SW480 (cell line): Measurements from ENCODE around the gene MYMK.

Experiments used
- DNase-seq: peaks from one replicate; pipeline ENCODE4 v3.0.0-alpha.2; 2016; ENCODE audit warnings: low spot score

Gene MYMK

DNA sequence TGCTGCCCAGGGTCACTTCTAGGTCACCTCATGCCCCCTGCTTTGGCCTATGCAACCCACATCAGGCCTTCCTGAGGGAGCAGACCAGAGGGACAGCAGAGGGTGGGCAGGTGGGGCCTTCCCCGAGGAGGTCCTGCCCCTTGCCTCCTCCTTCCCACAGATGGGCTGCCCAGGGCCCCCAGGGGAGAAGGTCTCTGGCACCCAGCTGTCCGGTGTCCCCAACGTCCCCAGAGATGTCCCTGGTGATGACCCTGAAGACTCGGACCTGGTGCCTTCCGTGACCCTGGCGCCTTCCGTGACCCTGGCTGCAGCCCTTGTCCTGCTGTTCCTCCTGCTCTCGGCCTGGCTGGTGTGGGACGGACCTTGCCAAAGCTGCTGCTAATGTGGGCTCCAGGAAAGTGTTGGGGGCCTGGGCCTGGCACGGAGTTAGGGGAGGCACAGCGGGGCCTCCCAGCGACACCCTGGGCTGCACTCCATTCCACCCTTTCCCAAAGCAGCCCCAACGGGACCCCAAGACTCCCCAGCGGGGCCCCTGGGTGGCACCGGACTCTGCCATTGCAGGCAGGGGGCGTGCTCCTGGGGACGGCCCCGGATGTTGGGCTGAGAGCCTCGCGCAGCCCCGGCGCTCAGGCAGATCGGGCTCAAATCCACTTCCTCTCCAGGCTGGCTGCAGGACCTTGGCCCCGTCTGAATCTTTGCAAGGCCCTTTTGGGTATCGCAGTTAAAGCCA is 39.1 kb downstream of the MYMK start:
- DNase-seq: no peak

DNA sequence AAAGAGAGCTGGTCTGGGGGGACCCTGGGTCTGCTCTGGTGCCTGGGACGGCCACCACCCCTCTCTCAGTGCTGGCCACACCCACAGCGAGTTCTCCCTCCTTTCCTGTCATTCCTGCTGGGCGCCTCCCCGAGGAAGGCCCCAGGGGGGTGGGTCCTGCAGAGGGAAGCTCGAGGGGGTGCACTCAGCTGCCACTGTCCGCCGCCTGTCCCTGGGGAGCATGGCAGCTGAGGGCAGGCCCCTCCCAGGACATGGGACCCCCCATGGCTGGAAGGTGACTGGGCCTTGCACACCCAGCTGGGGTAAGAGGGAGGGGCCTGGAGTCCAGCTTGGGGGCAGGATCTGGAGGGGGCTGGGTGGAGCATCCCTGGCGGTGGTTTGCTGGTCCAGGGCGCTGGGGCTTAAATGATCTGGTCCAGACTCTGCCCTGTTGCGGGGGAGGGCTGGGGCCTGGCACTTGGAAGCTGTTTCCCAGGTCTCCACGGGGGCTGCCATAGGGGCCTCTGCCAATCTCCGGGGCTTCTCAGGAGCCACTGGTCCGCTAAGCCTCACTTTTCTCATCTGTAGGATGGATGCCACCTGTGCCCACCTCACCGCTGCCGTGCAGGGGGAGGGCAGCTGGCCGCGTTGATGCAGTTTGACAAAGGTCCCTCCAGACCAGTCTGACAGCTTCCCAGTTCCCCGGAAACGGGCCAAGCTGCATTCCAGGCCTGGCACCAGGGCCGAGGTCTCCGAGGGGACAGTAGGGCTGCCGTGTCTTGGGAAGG is 39.9 kb downstream of the MYMK start:
- no peak for DNase-seq

DNA sequence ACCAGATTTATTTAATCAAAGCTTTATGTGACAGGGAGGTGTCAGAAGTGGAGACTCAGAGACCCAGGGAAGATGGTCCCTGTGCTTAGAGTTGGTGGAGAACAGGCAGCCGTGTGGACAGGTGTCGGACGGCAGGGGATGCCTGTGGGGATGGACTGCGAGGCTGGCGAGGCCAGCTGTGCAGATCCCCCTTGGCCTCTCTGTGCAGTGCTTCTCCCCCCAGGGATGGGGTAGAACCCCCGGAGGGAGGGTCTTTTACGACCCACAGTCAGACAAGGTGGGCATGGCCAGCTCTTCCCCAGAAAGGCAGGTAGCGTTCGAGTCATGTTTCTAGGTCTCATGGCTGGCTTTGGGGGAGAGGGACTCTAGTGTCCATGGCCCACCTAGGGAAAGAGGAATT is 41.1 kb downstream of the MYMK start:
- DNase-seq: no peak

DNA sequence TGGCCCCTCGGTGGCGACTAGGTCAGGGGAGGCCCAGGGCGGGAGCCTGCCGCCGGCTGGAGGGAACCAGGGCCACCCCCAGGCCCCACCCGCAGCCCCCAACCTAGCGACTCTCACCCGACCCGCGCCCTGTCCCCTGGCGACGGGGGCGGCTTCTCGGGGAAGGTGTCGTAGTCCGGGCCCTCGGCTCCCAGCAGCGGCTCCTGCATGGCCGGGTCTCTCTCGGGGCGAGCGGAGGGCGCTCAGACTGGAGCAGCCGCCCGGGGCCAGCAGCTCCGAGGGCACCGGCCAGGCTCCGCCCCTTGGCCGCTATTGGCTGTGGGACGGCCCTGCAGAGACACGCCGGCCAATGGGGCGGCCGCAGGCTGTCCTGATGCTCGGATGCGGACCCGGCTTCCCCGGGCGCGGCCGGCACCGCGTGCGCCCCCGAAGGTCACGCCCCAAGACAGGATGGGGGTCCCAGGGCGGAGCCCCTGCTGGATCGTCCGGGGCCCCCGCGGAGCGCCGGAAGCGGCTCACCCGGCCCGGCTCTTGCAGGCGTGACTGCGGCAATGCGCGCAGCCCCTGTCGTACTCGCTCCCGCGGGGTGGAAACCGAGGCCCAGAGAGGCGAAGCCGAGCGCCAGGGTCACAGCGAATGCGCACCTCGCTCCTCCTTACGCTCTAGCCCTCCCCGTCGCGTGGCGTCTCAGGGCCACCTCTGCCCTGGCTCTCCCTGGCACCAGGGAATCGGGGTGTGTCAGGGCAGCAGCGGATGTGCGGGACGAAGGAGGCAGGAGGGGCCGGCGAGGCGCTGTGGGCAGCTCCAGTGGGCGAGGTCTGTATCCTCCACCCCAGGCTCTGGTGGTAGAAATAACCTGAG is 45.7 kb downstream of the MYMK start, which contains the start of gene SLC2A6:
Gene SLC2A6, minus strand, starts transcription at position 249 of the 861 bp plus-strand sequence. Its CDS starts 40 bp downstream, at position 209.
- DNase-seq: peak; percentile 82

DNA sequence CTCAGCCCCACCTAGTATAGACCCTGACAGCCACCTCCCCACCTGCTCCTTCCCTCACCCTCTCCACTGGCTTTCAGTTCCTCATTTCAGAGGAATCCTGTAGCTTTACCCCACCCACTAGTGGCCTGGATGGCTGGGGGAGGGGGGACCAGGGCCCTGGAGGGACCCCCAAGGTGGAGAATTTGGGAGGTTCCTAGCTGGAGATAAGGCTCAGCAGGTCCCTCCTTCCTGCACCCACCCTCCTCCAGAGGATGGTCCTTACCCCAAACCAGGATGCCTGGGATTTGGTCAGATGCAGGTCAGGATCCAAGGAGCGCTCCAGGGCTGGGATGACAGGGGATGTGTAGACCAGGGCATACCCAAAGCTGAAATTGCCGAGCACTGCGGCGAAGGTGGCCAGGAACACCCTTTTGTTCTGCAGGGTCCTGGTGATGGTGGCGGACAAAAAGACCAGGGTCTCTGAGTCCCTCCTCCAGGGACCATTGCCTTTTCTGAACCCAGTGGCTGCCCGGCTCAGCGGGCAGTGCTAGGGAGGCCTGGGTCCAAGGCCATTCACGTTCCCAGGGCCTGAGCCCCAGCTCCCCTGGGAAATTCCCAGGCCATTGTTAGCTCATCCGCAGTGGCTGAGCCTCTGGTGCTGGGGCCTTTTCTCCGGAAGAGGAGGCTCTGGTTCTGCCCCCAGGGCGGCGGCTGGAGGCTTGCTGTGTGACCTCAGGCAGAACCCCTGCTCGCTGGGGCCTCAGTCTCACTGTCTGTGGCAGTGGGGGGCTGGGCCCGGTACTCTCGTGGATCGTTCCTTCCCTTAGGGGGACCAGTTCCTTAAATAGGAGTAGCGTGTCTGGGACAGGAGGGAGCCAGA is 46.5 kb downstream of the MYMK start:
- peak; percentile 24 for DNase-seq

DNA sequence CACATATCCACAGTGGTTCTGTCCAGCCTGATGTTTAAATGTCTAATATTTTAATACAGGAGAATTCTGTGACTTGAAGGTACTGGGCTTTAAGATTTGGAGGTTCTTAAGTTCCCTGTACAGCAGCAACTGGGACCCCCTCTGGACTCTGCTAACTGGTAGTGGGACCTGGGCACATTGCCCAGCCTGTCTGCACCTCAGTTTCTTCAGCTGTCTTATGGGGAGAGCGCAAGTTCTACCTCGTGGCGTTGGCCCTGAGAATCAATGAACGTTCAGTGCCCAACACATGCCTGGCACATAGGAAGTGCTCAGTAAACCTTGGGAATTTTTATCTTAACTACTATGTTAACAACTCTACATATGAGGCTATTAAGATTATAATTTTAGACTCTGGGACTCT is 47.3 kb downstream of the MYMK start:
- DNase-seq: no peak

DNA sequence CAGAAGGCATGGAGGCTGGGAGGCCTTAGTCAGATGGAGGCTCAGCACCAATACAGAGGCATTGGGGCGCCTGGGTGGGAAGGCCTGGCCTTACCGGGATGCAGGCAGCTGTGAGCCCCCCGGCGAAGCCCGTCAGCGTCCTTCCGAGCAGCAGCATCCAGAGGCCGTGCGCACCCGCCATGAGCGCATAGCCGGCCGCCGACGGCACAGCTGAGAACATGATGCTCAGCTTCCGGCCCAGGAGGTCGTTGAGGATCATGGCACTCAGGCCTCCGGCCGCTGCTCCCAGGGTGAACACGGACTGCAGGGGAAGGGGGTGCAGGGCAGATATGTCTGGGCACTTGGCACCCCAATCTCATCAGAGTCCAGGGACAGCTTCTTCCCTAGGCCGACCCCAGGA is 47.8 kb downstream of the MYMK start:
- DNase-seq: no peak

DNA sequence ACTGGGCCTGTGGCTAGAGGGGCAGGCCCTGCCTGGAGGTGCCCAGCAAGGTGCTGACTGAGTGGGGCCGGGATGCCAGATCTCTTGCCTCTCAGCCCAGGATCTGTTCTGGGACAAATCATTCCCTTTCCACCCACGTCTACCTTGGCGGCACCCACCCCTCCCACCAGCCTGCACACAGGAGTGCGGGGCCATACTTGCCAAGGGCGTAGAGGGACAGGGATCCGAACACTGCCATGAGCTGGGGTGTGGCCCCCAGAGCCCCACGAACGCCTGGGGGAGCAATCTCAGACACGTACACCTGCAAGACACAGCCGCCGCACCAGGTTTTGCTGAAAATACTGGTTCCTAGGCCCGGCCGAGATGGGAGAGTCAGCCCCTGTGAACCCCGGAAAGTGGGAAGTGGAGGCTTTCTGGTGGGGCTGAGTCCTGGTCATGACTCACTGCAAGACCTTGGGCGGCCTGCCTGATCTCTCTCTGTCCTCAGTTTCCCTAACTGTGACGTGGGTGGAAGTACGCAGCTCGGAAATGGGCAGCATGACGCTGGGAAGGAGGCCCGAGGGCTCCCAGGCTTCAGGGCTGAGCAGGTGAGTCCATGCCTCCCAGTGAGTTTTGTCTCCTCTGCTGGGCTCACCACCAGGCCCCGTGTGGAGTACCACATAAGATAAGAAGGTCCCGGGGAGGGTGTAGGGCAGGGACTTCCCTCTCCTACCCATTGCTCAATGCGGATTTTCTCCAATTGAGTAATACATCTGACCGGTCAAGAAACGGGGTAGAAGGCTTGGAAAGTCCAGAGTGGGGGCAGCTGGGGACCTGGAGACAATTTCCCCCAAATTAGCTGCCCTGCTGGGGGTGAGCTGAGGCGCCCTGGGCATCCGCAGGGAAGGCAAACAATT is 48.5 kb downstream of the MYMK start:
- DNase-seq: no peak

DNA sequence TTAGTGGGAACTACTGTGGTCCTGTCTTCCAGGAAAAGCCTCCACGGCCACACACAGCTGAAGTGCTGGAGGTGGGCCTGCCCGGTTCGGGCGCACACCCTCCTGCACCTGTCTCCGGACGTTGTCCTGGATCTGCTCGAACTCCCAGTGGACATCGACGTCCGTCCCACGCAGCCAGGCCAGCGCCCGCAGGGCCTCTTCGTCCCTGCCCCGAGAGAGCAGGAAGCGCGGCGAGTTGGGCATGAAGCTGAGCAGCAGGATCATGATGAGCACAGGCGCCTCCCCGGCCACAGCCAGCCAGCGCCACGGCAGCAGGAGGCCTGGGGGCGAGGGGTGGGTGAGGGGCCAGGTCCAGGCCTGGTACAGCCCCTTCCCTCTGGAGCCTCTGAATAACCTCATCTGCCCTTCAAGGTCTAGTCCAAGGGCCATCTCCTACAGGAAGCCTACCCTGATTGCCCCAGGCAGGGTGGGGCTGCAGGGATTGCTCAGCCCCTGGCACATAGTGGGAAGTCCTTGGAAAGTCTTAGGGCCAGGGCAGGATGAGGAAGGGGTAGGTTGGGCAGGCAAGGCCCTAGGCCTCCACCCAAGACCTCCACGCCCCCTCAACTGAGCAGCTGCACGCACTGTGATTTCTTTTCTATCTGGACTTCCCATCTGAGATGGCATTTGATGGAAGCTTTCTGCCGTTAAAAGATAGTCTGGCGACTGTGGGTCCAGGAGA is 49.3 kb downstream of the MYMK start:
- DNase-seq: no peak

DNA sequence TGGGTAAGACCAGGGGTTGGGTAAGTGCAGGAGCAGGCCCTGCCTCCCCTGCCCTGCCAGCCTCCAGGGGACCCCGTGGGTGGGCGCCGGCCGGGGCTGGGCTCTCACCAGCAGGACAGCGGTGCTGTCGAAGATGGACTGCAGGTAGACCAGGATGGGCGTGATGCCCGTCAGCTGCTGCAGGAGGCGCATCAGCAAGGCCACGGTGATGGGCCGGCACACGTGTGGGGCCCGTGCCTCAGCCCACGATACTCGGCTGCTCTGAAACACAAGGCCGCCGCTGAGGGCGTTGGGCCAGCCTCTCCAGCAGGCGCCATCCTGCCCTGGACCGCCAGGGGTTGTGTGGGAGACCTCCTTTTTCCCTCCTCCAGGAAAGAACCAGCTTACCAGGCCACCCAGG is 49.9 kb downstream of the MYMK start:
- DNase-seq: no peak

DNA sequence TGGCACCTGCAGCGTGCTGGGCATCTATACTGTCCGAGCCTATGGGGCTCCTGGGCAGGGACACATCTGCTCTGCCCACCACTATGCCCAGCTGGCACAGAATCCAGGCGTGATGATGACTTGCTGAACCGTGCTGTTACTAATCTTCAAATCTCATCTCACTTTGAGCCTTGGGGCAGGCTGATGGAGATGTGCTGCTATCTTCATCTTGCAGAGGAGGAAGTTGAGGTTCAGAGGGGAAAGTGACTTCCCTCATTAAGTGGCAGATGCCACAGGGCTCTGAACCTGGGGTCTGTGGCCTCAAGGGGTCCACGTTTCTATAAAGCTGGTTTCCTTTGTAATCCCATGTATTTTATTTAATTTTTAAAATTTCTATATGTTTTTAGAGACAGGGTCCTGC is 50.5 kb downstream of the MYMK start:
- no peak for DNase-seq

DNA sequence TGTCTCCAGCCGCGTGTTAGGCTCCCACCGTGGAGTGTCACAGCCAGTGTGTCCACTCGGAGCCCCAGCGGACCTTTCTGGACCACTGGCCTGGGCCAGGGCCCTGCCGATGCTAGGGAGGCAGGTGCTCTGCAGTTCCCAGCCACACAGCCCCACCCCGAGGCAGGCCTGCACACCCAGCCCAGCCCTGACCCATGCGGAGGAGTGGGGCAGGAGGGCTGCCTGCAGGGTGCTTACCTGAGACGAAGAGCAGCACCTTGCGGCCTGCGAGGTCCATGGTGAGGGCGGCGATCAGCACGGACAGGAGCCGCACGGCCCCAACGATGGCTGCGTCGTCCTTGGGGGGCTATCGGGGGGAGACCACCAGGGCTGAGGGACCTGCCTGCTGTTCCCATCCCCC is 51.0 kb downstream of the MYMK start:
- DNase-seq: no peak

DNA sequence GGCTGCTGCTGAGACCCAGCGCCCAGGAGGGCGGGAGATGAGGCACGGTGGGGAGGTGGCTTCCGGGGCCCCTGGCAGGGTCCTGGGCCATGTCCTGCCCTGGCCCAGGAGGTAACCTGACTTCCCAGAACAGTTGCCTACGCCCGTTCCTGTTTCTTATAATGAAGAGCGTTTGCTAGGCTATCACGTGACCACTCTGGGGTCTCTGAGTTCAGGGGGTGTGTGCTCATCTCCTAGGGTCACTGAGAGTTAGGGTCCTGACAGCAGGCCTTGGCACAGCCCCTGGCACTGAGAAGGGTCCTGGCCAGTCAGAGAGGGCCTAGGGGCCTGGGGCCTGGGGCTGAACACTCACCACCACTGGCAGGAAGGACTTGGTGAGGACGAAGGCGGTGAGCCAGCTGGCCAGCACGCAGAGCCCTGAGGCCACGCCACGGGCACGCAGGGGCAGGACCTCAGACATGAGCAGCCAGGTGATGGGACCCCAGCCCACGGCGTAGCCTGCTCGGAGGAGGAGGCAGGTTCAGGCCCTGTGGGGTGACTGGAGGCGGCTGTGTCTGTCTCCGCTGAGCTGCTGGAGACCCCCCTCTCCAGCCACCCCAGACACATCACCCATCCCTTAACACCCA is 51.9 kb downstream of the MYMK start:
- no peak for DNase-seq

DNA sequence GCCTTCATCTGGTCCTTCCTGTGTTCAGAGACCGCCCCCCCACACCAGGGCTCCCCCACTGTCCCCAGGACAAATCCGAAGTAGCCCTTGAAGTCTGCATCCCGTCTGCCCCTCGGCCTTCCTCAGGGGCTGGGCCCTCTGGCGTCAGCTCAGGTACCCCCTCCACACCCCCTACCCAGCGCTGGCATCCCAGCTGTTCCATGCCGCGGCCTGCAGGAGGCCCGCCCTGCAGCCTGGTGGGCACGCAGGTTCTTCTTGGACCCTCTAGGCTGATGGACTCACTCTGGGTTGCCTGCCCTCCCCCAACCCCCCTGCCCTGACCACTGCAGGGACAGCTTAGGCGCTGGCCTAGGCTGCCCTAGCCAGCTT is 52.5 kb downstream of the MYMK start:
- DNase-seq: no peak

DNA sequence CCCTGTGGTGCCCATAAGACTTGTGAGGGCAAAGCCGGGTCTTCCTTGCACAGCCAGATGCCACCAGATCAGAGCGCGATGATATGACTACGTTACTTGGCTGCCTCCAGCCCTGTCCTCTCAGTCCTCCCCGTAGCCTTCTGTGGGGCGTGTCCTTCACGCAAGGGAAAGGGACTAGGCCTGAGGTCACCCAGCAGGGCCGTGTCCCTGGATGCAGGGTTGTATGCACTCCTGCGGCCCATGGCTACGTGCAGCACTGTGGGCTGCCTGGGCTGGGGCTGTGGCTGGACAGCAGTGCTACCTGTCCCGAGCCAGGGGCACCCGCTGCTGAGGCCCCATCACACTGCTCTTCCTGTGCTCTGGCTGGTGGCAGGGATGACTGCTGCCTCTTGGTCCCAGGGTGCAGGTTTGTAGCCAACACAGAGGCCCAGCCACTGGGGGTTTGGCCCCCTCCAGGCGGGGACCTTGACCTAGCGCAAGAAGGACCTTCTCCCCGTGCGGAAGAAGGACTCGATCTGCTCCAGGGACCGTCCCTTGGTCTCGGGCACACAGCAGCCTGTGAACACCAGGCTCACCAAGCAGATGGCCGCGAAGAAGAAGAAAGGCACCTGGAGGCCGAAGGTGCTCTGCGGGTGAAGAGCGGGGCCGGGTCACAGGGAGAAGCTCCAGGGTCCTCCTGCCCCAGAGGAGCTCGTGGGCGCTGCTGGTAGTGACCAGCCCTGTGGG is 53.0 kb downstream of the MYMK start:
- DNase-seq: no peak

DNA sequence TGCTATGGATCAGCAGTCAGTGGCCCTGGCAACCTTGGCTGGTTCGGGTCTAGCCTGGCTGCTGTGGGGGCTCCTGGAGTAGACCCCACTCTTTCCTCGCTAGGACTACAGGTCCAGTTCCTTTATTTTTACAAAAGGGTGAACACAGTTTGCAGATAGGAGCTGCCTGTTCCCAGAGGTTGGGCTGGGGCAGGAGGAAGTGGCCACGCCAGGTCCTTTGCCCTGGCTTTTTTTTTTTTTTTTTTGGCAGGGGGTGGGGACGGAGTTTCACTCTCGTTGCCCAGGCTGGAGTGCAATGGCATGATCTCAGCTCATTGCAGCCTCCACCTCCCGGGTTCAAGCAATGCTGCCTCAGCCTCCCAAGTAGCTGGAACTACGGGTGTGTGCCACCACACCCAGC is 53.8 kb downstream of the MYMK start:
- no peak for DNase-seq

DNA sequence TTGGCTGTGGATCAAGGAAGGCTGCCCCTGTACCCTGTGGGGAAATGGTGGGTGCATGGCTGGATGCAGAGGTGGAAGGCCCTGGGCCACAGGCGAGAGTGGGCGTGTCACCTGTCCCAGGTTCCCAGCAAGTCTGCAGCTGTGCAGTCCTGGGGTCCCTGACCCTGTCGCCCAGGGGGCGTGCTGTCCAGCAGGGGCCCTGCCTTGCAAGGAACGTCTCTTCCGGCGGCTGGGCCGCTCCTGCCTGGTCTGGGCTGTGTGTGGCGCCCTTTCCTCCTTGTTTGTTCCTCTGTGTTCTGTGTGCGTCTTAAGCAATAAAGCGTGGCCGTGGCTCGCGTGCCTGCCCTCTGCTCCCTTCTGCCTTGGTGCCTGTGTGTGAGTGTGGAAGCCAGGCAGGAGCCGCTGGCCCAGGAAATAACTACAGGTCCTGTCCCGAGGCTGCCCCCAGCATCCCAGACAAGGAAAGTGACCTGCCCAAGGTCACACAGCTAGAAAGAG is 54.3 kb downstream of the MYMK start:
- no peak for DNase-seq

DNA sequence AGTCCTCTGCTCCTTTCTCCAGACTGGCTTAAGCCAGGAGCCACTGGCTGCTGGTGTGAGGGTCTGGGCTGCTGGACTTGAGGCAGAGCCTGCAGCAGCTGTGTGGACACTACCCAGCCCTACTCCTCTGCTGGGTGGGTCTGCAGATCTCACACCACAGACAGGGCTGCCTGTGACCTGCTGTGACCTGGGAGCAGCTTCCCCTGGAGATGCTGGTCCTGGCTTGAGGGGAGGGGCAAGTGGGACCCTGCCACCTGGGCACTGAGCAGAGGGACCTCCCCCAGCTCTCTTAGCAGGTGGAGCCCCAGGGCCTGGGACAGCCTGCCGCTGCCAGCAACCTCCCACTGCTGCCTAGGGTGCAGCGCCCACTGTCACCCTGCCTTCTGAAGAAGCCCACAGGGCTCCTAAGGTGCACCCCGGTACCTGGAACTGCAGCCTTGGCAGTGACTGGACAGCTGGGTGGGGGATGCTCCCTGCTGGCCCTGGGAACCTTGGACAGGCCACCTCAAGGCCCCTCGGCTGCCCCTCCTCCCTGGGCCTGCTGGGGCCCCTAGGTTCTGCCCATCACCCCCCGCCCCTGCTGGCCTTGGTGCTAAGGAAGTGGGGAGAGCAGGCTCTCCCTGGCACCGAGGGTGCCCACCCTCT is 55.9 kb downstream of the MYMK start:
- DNase-seq: no peak
